Prostate gland (tissue), 2 donors: ENCODE data around the gene SHANK3. TPM values are rescaled to one million over a fixed set of nuclear protein-coding genes. Genes with fewer than 3 reads are reported as not detected.

ENCODE experiments used
- DNase-seq: peaks from one replicate; pipeline ENCODE4 v3.0.0-alpha.2; 2019; ENCODE audit warnings: low spot score
- H3K27ac ChIP-seq, 2 donors: fragments of 200-600 bp; sonication (generic); 2 replicates each; pipeline ENCODE4 v1.5.1; 2017 to 2019
- H3K27me3 ChIP-seq: fragments of 200-600 bp; sonication (generic); replicated peaks from 2 replicates; pipeline ENCODE4 v1.5.1; 2019; ENCODE audit not compliant: insufficient read depth
- H3K36me3 ChIP-seq, 2 donors: fragments of 200-600 bp; sonication (generic); 1 replicate in 1 of 2; 2 replicates in 1 of 2; pipeline versions ENCODE4 v1.5.1 to v1.8.1; 2017 to 2019
- H3K4me1 ChIP-seq: fragments of 200-600 bp; sonication (generic); replicated peaks from 2 replicates; pipeline ENCODE4 v1.5.1; 2019
- H3K4me3 ChIP-seq, 2 donors: fragments of 200-600 bp; sonication (generic); 2 replicates each; pipeline ENCODE4 v1.5.1; 2017 to 2019
- H3K9me3 ChIP-seq: fragments of 200-600 bp; sonication (generic); 2 replicates; pipeline ENCODE4 v1.5.1; 2017
- CTCF ChIP-seq, 4 experiments: fragments of 200-600 bp in 2 of 4; fragments of 450-650 bp in 2 of 4; sonication (generic) in 2 of 4; IDR thresholded peaks; 1 replicate in 3 of 4; 2 replicates in 1 of 4; pipeline ENCODE4 v1.5.1; 2016 to 2019; ENCODE audit warnings: antibody characterized with exemption in 4 of 4, mild to moderate bottlenecking in 2 of 4, moderate library complexity in 2 of 4
- POLR2A ChIP-seq: fragments of 450-650 bp; IDR thresholded peaks from one replicate; pipeline ENCODE4 v1.6.1; 2016; ENCODE audit warnings: antibody characterized with exemption, mild to moderate bottlenecking
- POLR2AphosphoS5 ChIP-seq: sonication (generic); formaldehyde crosslinking; IDR thresholded peaks from one replicate; pipeline ENCODE4 v1.6.1; 2017; ENCODE audit warnings: antibody characterized with exemption
- WGBS: methylation state at CpG from one replicate; pipeline ENCODE4 v1.1.5; 2018; 5-methylcytosine and 5-hydroxymethylcytosine counted together
- intact Hi-C: fragments of 100-400 bp; cut with DNase I; formaldehyde crosslinking; loops from one replicate; pipeline ENCODE4 v1.14.2; 2022
- total RNA-seq, 2 donors: library from RNA; depleted of rRNA; stranded (reverse); fragments of >200 nt; gene quantifications; one replicate each; pipeline ENCODE4 v1.1.0, GENCODE V29; 2016

The SHANK3 gene
- total RNA-seq, 2 donors from 2014 or later = 9.1 to 18.3 TPM

GRCh38 chr22:50702821-50703725 lies 30.4 kb downstream of the SHANK3 start:
- no peaks in the 10 kb centered on the region for H3K27me3 ChIP-seq
- H3K27ac ChIP-seq = no peak overlapping the region
- DNase-seq = no peak
- intact Hi-C loops = no loop called here
- H3K9me3 ChIP-seq = no peaks in the 10 kb centered on the region
- 88% methylated on average over 20 of the region's 20 CpGs for WGBS
- no peaks in the 10 kb centered on the region for H3K36me3 ChIP-seq
- TF ChIP-seq CTCF (IDR thresholded peaks at IDR 0.05) = no peak
- no peak for TF ChIP-seq POLR2A
- no peak for TF ChIP-seq POLR2AphosphoS5
- H3K4me1 ChIP-seq = no peaks in the 10 kb centered on the region
- H3K4me3 ChIP-seq = no peak overlapping the region

- H3K4me1 ChIP-seq = no peaks in the 10 kb centered on the region
- TF ChIP-seq POLR2AphosphoS5 = no peak
- TF ChIP-seq POLR2A = no peak
- no peak for TF ChIP-seq CTCF (IDR thresholded peaks at IDR 0.05)
- DNase-seq = no peak
- intact Hi-C loops = no loop called here
- 89% methylated on average over 36 of the region's 36 CpGs for WGBS
- H3K9me3 ChIP-seq = no peaks in the 10 kb centered on the region
- H3K27ac ChIP-seq = no peak overlapping the region
- no peaks in the 10 kb centered on the region for H3K27me3 ChIP-seq
- H3K36me3 ChIP-seq = no peaks in the 10 kb centered on the region
- no peak overlapping the region for H3K4me3 ChIP-seq
These were observed 31.3 kb downstream of the SHANK3 start for GRCh38 chr22:50703726-50704509.

- no peaks in the 10 kb centered on the region for H3K4me1 ChIP-seq
- H3K27ac ChIP-seq = no peak overlapping the region
- no peak for DNase-seq
- no peaks in the 10 kb centered on the region for H3K9me3 ChIP-seq
- H3K36me3 ChIP-seq = no peaks in the 10 kb centered on the region
- H3K27me3 ChIP-seq = no peaks in the 10 kb centered on the region
- WGBS = 87% methylated on average over 37 of the region's 37 CpGs
- no peak overlapping the region for H3K4me3 ChIP-seq
- intact Hi-C loops = no loop called here
- TF ChIP-seq CTCF (IDR thresholded peaks at IDR 0.05) (no peak), POLR2A (no peak), POLR2AphosphoS5 (no peak)
These were observed 32.0 kb downstream of the SHANK3 start for GRCh38 chr22:50704510-50705218.

GRCh38 chr22:50705219-50705691 lies 32.6 kb downstream of the SHANK3 start:
- intact Hi-C loops = no loop called here
- Histone ChIP-seq H3K36me3 (no peaks in the 10 kb centered on the region), H3K27ac (no peak overlapping the region), H3K4me3 (no peak overlapping the region), H3K27me3 (no peaks in the 10 kb centered on the region), H3K4me1 (no peaks in the 10 kb centered on the region), H3K9me3 (no peaks in the 10 kb centered on the region)
- no peak for TF ChIP-seq CTCF (IDR thresholded peaks at IDR 0.05)
- no peak for TF ChIP-seq POLR2A
- TF ChIP-seq POLR2AphosphoS5 = no peak
- WGBS = 15% methylated on average over 23 of the region's 23 CpGs
- DNase-seq = no peak
